Effector memory CD8-positive, alpha-beta T cell (primary cell): ENCODE measurements around the gene B3GNT7.
"Not testable (repeated sequence)": the region's sequence is repeated elsewhere in the genome, so short reads cannot be mapped to it uniquely, and the experiment has no call there.

Experiments used
- ATAC-seq: fragments of 150-1000 bp; cut with Tn5 transposase; replicated peaks from 2 replicates; pipeline ENCODE4 v1.10.0; 2021; ENCODE audit warnings: mild to moderate bottlenecking, moderate library complexity
- DNase-seq, 3 experiments: peaks; one replicate each; pipeline ENCODE4 v3.0.0; 2021
- H3K27ac Mint-ChIP-seq, 2 donors: one replicate each; pipeline ENCODE4 v1.8.0; 2022; ENCODE audit warnings: mild to moderate bottlenecking in 2 of 2, mixed read lengths in 2 of 2, moderate library complexity in 2 of 2
- H3K27me3 Mint-ChIP-seq, 2 donors: one replicate each; pipeline ENCODE4 v1.8.0; 2022; ENCODE audit warnings: mixed read lengths in 2 of 2
- H3K36me3 Mint-ChIP-seq: one replicate; pipeline ENCODE4 v1.8.0; 2022; ENCODE audit warnings: mild to moderate bottlenecking, moderate library complexity, mixed read lengths; ENCODE audit not compliant: insufficient read depth
- H3K4me1 Mint-ChIP-seq, 2 donors: one replicate each; pipeline ENCODE4 v1.8.0; 2022; ENCODE audit warnings: low read depth in 2 of 2, mixed read lengths in 2 of 2
- H3K4me3 Mint-ChIP-seq, 2 donors: one replicate each; pipeline ENCODE4 v1.8.0; 2022; ENCODE audit warnings: mild to moderate bottlenecking in 2 of 2, mixed read lengths in 2 of 2, moderate library complexity in 2 of 2
- H3K9me3 Mint-ChIP-seq, 2 donors: one replicate each; pipeline ENCODE4 v1.8.0; 2022; ENCODE audit warnings: mixed read lengths in 2 of 2

The B3GNT7 gene

GRCh38 chr2:231371430-231372054 lies 24.0 kb upstream of the B3GNT7 start:
- H3K27me3 Mint-ChIP-seq: peaks cover under 1 to 2% of the 10 kb centered on the region in 2 donors
- no peak overlapping the region for H3K4me3 Mint-ChIP-seq
- no peaks in the 10 kb centered on the region for H3K36me3 Mint-ChIP-seq
- no peaks in the 10 kb centered on the region for H3K9me3 Mint-ChIP-seq
- peaks cover 0 to 2% of the 10 kb centered on the region in 2 donors for H3K4me1 Mint-ChIP-seq
- DNase-seq: no peak
- H3K27ac Mint-ChIP-seq: no peak overlapping the region
- ATAC-seq: no peak

GRCh38 chr2:231372326-231372725 lies 23.2 kb upstream of the B3GNT7 start:
- peaks cover 0 to 2% of the 10 kb centered on the region in 2 donors for H3K4me1 Mint-ChIP-seq
- no peaks in the 10 kb centered on the region for H3K9me3 Mint-ChIP-seq
- peaks cover 8 to 10% of the 10 kb centered on the region in 2 donors for H3K27me3 Mint-ChIP-seq
- H3K36me3 Mint-ChIP-seq: no peaks in the 10 kb centered on the region
- H3K27ac Mint-ChIP-seq: no peak overlapping the region
- no peak overlapping the region for H3K4me3 Mint-ChIP-seq
- no peak for ATAC-seq
- no peak for DNase-seq

- Mint-ChIP-seq H3K4me1 (peaks cover 0 to 1% of the 10 kb centered on the region in 2 donors), H3K4me3 (no peak overlapping the region), H3K36me3 (no peaks in the 10 kb centered on the region), H3K9me3 (no peaks in the 10 kb centered on the region), H3K27me3 (peaks cover 8 to 11% of the 10 kb centered on the region in 2 donors), H3K27ac (no peak overlapping the region)
- DNase-seq (no peak), ATAC-seq (no peak)
Observed at GRCh38 chr2:231373184-231373583, 22.3 kb upstream of the B3GNT7 start.

GRCh38 chr2:231373786-231374349 lies 21.6 kb upstream of the B3GNT7 start:
- Mint-ChIP-seq H3K27me3 (peaks cover 8 to 11% of the 10 kb centered on the region in 2 donors), H3K27ac (no peak overlapping the region), H3K4me3 (no peak overlapping the region), H3K9me3 (no peaks in the 10 kb centered on the region), H3K36me3 (no peaks in the 10 kb centered on the region), H3K4me1 (no peaks in the 10 kb centered on the region)
- no peak for ATAC-seq
- DNase-seq: no peak

- Mint-ChIP-seq H3K4me1 (no peaks in the 10 kb centered on the region), H3K4me3 (no peak overlapping the region), H3K27ac (no peak overlapping the region), H3K27me3 (peaks cover 8 to 11% of the 10 kb centered on the region in 2 donors), H3K9me3 (no peaks in the 10 kb centered on the region), H3K36me3 (no peaks in the 10 kb centered on the region)
- ATAC-seq: no peak
- DNase-seq: no peak
Observed at GRCh38 chr2:231374771-231375170, 20.7 kb upstream of the B3GNT7 start.

- H3K27me3 Mint-ChIP-seq: peaks cover 15 to 22% of the 10 kb centered on the region in 2 donors
- H3K9me3 Mint-ChIP-seq, H3K27ac Mint-ChIP-seq, H3K36me3 Mint-ChIP-seq, ATAC-seq, DNase-seq, H3K4me3 Mint-ChIP-seq, H3K4me1 Mint-ChIP-seq: not testable (repeated sequence)
Observed at GRCh38 chr2:231375994-231376615, 19.4 kb upstream of the B3GNT7 start.

GRCh38 chr2:231376857-231377256 lies 18.7 kb upstream of the B3GNT7 start:
- DNase-seq (no peak), ATAC-seq (no peak)
- Mint-ChIP-seq H3K36me3 (no peaks in the 10 kb centered on the region), H3K27ac (no peak overlapping the region), H3K4me3 (no peak overlapping the region), H3K9me3 (no peaks in the 10 kb centered on the region), H3K27me3 (peaks cover 20 to 30% of the 10 kb centered on the region in 2 donors), H3K4me1 (no peaks in the 10 kb centered on the region)

GRCh38 chr2:231378026-231378722 lies 17.3 kb upstream of the B3GNT7 start:
- H3K27ac Mint-ChIP-seq: no peak overlapping the region

GRCh38 chr2:231379266-231380215 lies 16.0 kb upstream of the B3GNT7 start:
- Mint-ChIP-seq H3K4me3 (no peak overlapping the region), H3K36me3 (no peaks in the 10 kb centered on the region), H3K27me3 (peaks cover 21 to 49% of the 10 kb centered on the region in 2 donors)

More at GRCh38 chr2:231378026-231378722, 17.3 kb upstream of the B3GNT7 start:
- H3K36me3 Mint-ChIP-seq: no peaks in the 10 kb centered on the region
- H3K4me3 Mint-ChIP-seq: no peak overlapping the region
- H3K27me3 Mint-ChIP-seq: peaks cover 21 to 42% of the 10 kb centered on the region in 2 donors
- no peaks in the 10 kb centered on the region for H3K9me3 Mint-ChIP-seq
- H3K4me1 Mint-ChIP-seq: no peaks in the 10 kb centered on the region
- ATAC-seq: no peak
- DNase-seq: no peak

GRCh38 chr2:231380307-231380706 lies 15.2 kb upstream of the B3GNT7 start:
- peaks cover 0 to 4% of the 10 kb centered on the region in 2 donors for H3K4me1 Mint-ChIP-seq
- ATAC-seq: no peak
- H3K36me3 Mint-ChIP-seq: no peaks in the 10 kb centered on the region
- H3K4me3 Mint-ChIP-seq: peak overlapping the region in 1 of 2 donors; percentile 37
- H3K27me3 Mint-ChIP-seq: peaks cover 21 to 49% of the 10 kb centered on the region in 2 donors
- DNase-seq: no peak
- peaks cover 0 to 2% of the 10 kb centered on the region in 2 donors for H3K9me3 Mint-ChIP-seq
- H3K27ac Mint-ChIP-seq: no peak overlapping the region

More at GRCh38 chr2:231379266-231380215, 16.0 kb upstream of the B3GNT7 start:
- peaks cover 0 to 4% of the 10 kb centered on the region in 2 donors for H3K4me1 Mint-ChIP-seq
- no peak for DNase-seq
- no peaks in the 10 kb centered on the region for H3K9me3 Mint-ChIP-seq
- H3K27ac Mint-ChIP-seq: no peak overlapping the region
- no peak for ATAC-seq

- Mint-ChIP-seq H3K4me1 (peaks cover 0 to 4% of the 10 kb centered on the region in 2 donors), H3K27me3 (peaks cover 21 to 49% of the 10 kb centered on the region in 2 donors), H3K4me3 (no peak overlapping the region), H3K27ac (no peak overlapping the region), H3K36me3 (no peaks in the 10 kb centered on the region), H3K9me3 (peaks cover 0 to 2% of the 10 kb centered on the region in 2 donors)
- no peak for DNase-seq
- ATAC-seq: no peak
Observed at GRCh38 chr2:231380991-231381847, 14.3 kb upstream of the B3GNT7 start.

- peaks cover 14 to 41% of the 10 kb centered on the region in 2 donors for H3K27me3 Mint-ChIP-seq
- ATAC-seq (no peak), DNase-seq (no peak)
- H3K36me3 Mint-ChIP-seq: no peaks in the 10 kb centered on the region
- H3K4me3 Mint-ChIP-seq: no peak overlapping the region
- peaks cover 0 to 2% of the 10 kb centered on the region in 2 donors for H3K9me3 Mint-ChIP-seq
- no peak overlapping the region for H3K27ac Mint-ChIP-seq
- peaks cover 0 to 4% of the 10 kb centered on the region in 2 donors for H3K4me1 Mint-ChIP-seq
Observed at GRCh38 chr2:231382116-231382515, 13.4 kb upstream of the B3GNT7 start.
